Dendritic cell treated with granulocyte-macrophage colony-stimulating factor and Interleukin-4, amounts not matched to agents 40 ng/mL and 50 ng/mL, for 4 days (primary cell): Measurements from ENCODE around the gene FOXD1.
"Not testable (repeated sequence)": the region's sequence is repeated elsewhere in the genome, so short reads cannot be mapped to it uniquely, and the experiment has no call there.

Source experiments
- H3K27ac Mint-ChIP-seq: one replicate; pipeline ENCODE4 v1.8.0; 2022; ENCODE audit warnings: mild to moderate bottlenecking, mixed read lengths
- H3K27me3 Mint-ChIP-seq: one replicate; pipeline ENCODE4 v1.8.0; 2022; ENCODE audit warnings: mild to moderate bottlenecking, mixed read lengths
- H3K36me3 Mint-ChIP-seq: one replicate; pipeline ENCODE4 v1.8.0; 2022; ENCODE audit warnings: low read depth, mixed read lengths
- H3K4me1 Mint-ChIP-seq: one replicate; pipeline ENCODE4 v1.8.0; 2022; ENCODE audit warnings: low read depth, mixed read lengths
- H3K4me3 Mint-ChIP-seq: one replicate; pipeline ENCODE4 v1.8.0; 2022; ENCODE audit warnings: mild to moderate bottlenecking, moderate library complexity, mixed read lengths
- H3K9me3 Mint-ChIP-seq: one replicate; pipeline ENCODE4 v1.8.0; 2022; ENCODE audit warnings: mixed read lengths
- intact Hi-C: fragments of 100-400 bp; cut with micrococcal nuclease; formaldehyde crosslinking; loops from one replicate; pipeline ENCODE4 v1.15.0; 2022

Gene FOXD1

GRCh38 chr5:73483676-73484075, 35.1 kb upstream of the FOXD1 start:
- Mint-ChIP-seq H3K4me3 (no peak overlapping the region), H3K4me1 (no peaks in the 10 kb centered on the region), H3K9me3 (no peaks in the 10 kb centered on the region), H3K36me3 (no peaks in the 10 kb centered on the region), H3K27ac (no peak overlapping the region), H3K27me3 (peaks cover 24% of the 10 kb centered on the region)
- intact Hi-C loops: no loop called here

- intact Hi-C loops: no loop called here
- Mint-ChIP-seq H3K27ac (no peak overlapping the region), H3K4me3 (no peak overlapping the region), H3K4me1 (no peaks in the 10 kb centered on the region), H3K9me3 (no peaks in the 10 kb centered on the region), H3K27me3 (peaks cover 30% of the 10 kb centered on the region), H3K36me3 (no peaks in the 10 kb centered on the region)
These were observed 34.0 kb upstream of the FOXD1 start for GRCh38 chr5:73482383-73483136.

- no peak overlapping the region for H3K4me3 Mint-ChIP-seq
- intact Hi-C loops: no loop called here
- H3K27me3 Mint-ChIP-seq: peaks cover 22% of the 10 kb centered on the region
- no peaks in the 10 kb centered on the region for H3K36me3 Mint-ChIP-seq
- H3K27ac Mint-ChIP-seq: no peak overlapping the region
- no peaks in the 10 kb centered on the region for H3K4me1 Mint-ChIP-seq
- no peaks in the 10 kb centered on the region for H3K9me3 Mint-ChIP-seq
These were observed 31.9 kb upstream of the FOXD1 start for GRCh38 chr5:73480500-73480899.

GRCh38 chr5:73472116-73472515, 23.5 kb upstream of the FOXD1 start:
- Mint-ChIP-seq H3K9me3 (no peaks in the 10 kb centered on the region), H3K27me3 (peaks cover 21% of the 10 kb centered on the region), H3K36me3 (no peaks in the 10 kb centered on the region), H3K4me3 (no peak overlapping the region), H3K27ac (no peak overlapping the region), H3K4me1 (no peaks in the 10 kb centered on the region)
- intact Hi-C loops: no loop called here

- H3K27me3 Mint-ChIP-seq: peaks cover 24% of the 10 kb centered on the region
- H3K9me3 Mint-ChIP-seq: no peaks in the 10 kb centered on the region
- H3K36me3 Mint-ChIP-seq: no peaks in the 10 kb centered on the region
- H3K4me1 Mint-ChIP-seq: no peaks in the 10 kb centered on the region
- H3K27ac Mint-ChIP-seq: no peak overlapping the region
- H3K4me3 Mint-ChIP-seq: no peak overlapping the region
- intact Hi-C loops: no loop called here
These were observed 23.1 kb upstream of the FOXD1 start for GRCh38 chr5:73471654-73472053.

GRCh38 chr5:73469878-73470277, 21.3 kb upstream of the FOXD1 start:
- Mint-ChIP-seq H3K9me3 (no peaks in the 10 kb centered on the region), H3K27me3 (peaks cover 31% of the 10 kb centered on the region), H3K27ac (no peak overlapping the region), H3K36me3 (no peaks in the 10 kb centered on the region), H3K4me3 (no peak overlapping the region), H3K4me1 (no peaks in the 10 kb centered on the region)
- intact Hi-C loops: no loop called here

- H3K36me3 Mint-ChIP-seq, H3K4me1 Mint-ChIP-seq, intact Hi-C loops, H3K4me3 Mint-ChIP-seq, H3K27ac Mint-ChIP-seq, H3K9me3 Mint-ChIP-seq: not testable (repeated sequence)
- peaks cover 35% of the 10 kb centered on the region for H3K27me3 Mint-ChIP-seq
These were observed 20.1 kb upstream of the FOXD1 start for GRCh38 chr5:73468638-73469037.

GRCh38 chr5:73464016-73464745, 15.6 kb upstream of the FOXD1 start:
- Mint-ChIP-seq H3K27me3 (peaks cover 44% of the 10 kb centered on the region), H3K27ac (no peak overlapping the region), H3K36me3 (no peaks in the 10 kb centered on the region), H3K9me3 (no peaks in the 10 kb centered on the region), H3K4me3 (no peak overlapping the region), H3K4me1 (no peaks in the 10 kb centered on the region)
- intact Hi-C loops: no loop called here

- H3K27ac Mint-ChIP-seq: no peak overlapping the region
- H3K27me3 Mint-ChIP-seq: peaks cover 56% of the 10 kb centered on the region
These were observed 11.6 kb upstream of the FOXD1 start for GRCh38 chr5:73460133-73460532.

GRCh38 chr5:73459366-73459765, 10.8 kb upstream of the FOXD1 start:
- Mint-ChIP-seq H3K27me3 (peaks cover 55% of the 10 kb centered on the region), H3K4me1 (no peaks in the 10 kb centered on the region), H3K36me3 (no peaks in the 10 kb centered on the region), H3K4me3 (no peak overlapping the region), H3K9me3 (no peaks in the 10 kb centered on the region), H3K27ac (no peak overlapping the region)
- intact Hi-C loops: loop anchor here (10.0 kb wide), 1 partner anchor 375 kb away; no protein-coding TSS in a partner anchor

More at GRCh38 chr5:73460133-73460532, 11.6 kb upstream of the FOXD1 start:
- Mint-ChIP-seq H3K36me3 (no peaks in the 10 kb centered on the region), H3K9me3 (no peaks in the 10 kb centered on the region), H3K4me1 (no peaks in the 10 kb centered on the region), H3K4me3 (no peak overlapping the region)
- intact Hi-C loops: no loop called here

GRCh38 chr5:73456462-73456861, 7.9 kb upstream of the FOXD1 start:
- H3K27ac Mint-ChIP-seq, H3K9me3 Mint-ChIP-seq, H3K4me1 Mint-ChIP-seq, H3K36me3 Mint-ChIP-seq, H3K4me3 Mint-ChIP-seq: not testable (repeated sequence)
- intact Hi-C loops: loop anchor here (10.0 kb wide), 1 partner anchor 372 kb away; no protein-coding TSS in a partner anchor
- H3K27me3 Mint-ChIP-seq: peaks cover 74% of the 10 kb centered on the region

- Mint-ChIP-seq H3K4me1 (peaks cover 12% of the 10 kb centered on the region), H3K4me3 (no peak overlapping the region), H3K27ac (no peak overlapping the region), H3K36me3 (no peaks in the 10 kb centered on the region), H3K9me3 (no peaks in the 10 kb centered on the region), H3K27me3 (peaks cover 77% of the 10 kb centered on the region)
- intact Hi-C loops: loop anchor here (5.0 to 10.0 kb wide), 2 partner anchors 237 to 370 kb away; no protein-coding TSS in a partner anchor
These were observed 5.9 kb upstream of the FOXD1 start for GRCh38 chr5:73454379-73455036.

- no peaks in the 10 kb centered on the region for H3K9me3 Mint-ChIP-seq
- H3K27me3 Mint-ChIP-seq: peaks cover 79% of the 10 kb centered on the region
- intact Hi-C loops: loop anchor here (5.0 to 10.0 kb wide), 2 partner anchors 235 to 367 kb away; no protein-coding TSS in a partner anchor
- no peaks in the 10 kb centered on the region for H3K36me3 Mint-ChIP-seq
- peaks cover 31% of the 10 kb centered on the region for H3K4me1 Mint-ChIP-seq
- H3K27ac Mint-ChIP-seq: no peak overlapping the region
- H3K4me3 Mint-ChIP-seq: no peak overlapping the region
These were observed 3.6 kb upstream of the FOXD1 start for GRCh38 chr5:73452215-73452614.
